Measurements from ENCODE around the gene HSBP1. TPM values are rescaled to one million over a fixed set of nuclear protein-coding genes. Genes with fewer than 3 reads are reported as not detected.

HSBP1 gene
- total and polyA plus RNA-seq, 2 of the 13 experiments (the other 11 are each of a cell fraction or from before 2014, with no cell fraction given), result 249 to 292 TPM

GRCh38 chr16:83774066-83774465 lies 33.7 kb upstream of the HSBP1 start (continued):
- TF ChIP-seq HOXD1 (CRISPR knock-in tag; IDR thresholded peaks at IDR 0.05) (no peak), ZNF530 (CRISPR knock-in tag; IDR thresholded peaks at IDR 0.05; ENCODE audit: low read depth) (no peak), KLF12 (CRISPR knock-in tag; IDR thresholded peaks at IDR 0.05; ENCODE audit: borderline replicate concordance) (no peak), ATF7 (IDR thresholded peaks at IDR 0.05) (no peak), ATF7 (CRISPR knock-in tag; IDR thresholded peaks at IDR 0.05) (no peak), CC2D1A (CRISPR knock-in tag; IDR thresholded peaks at IDR 0.05) (no peak), CTCF (CRISPR knock-in tag; IDR thresholded peaks at IDR 0.05) (no peak), SALL1 (CRISPR knock-in tag; IDR thresholded peaks at IDR 0.05) (no peak), KLF11 (CRISPR knock-in tag; IDR thresholded peaks at IDR 0.05) (no peak), ZNF883 (CRISPR knock-in tag; IDR thresholded peaks at IDR 0.05; ENCODE audit: not compliant biosample characterization) (no peak), MED13 (CRISPR knock-in tag; IDR thresholded peaks at IDR 0.05) (no peak), ZNF205 (CRISPR knock-in tag; IDR thresholded peaks at IDR 0.05) (no peak)

GRCh38 chr16:83776944-83777343 lies 30.8 kb upstream of the HSBP1 start:
- CTCF ChIA-PET (ENCODE audit: low intra/inter-chr PET ratio, low total read pairs), result no interaction called here
- no peak overlapping the region for H3K9ac ChIP-seq (ENCODE audit: insufficient read depth, low read depth, low read length)
- no peak for DNase-seq (ENCODE audit: low spot score)
- no peak overlapping the region for H3K27ac ChIP-seq (ENCODE audit: extremely low read length, insufficient read depth, low read length)
- peaks cover 0 to 26% of the 10 kb centered on the region in 2 experiments for H3K27me3 ChIP-seq (ENCODE audit: control insufficient read depth in 1 of 2, insufficient read depth in 2 of 2, low read length in 2 of 2)
- no TSS peak for BruUV-seq (replicated peaks)
- in situ Hi-C loops (cut with HindIII; ENCODE audit: extremely low pct_ligation_motif_present, low pct_unique_long_range_greater_than_20kb), result no loop called here
- FAIRE-seq, result no peak
- no peak overlapping the region for H2AFZ ChIP-seq (ENCODE audit: low read length)
- ATAC-seq, result no peak
- TF ChIP-seq ZNF484 (CRISPR knock-in tag; IDR thresholded peaks at IDR 0.05; ENCODE audit: borderline replicate concordance, low read depth), result no peak
- no peak for TF ChIP-seq ZBTB49 (CRISPR knock-in tag; IDR thresholded peaks at IDR 0.05; ENCODE audit: borderline replicate concordance)
- no peak for TF ChIP-seq SIX1 (CRISPR knock-in tag; IDR thresholded peaks at IDR 0.05; ENCODE audit: borderline replicate concordance)
- no peak for TF ChIP-seq ZNF10 (CRISPR knock-in tag; IDR thresholded peaks at IDR 0.05; ENCODE audit: borderline replicate concordance, low read depth)
- TF ChIP-seq SP5 (CRISPR knock-in tag; IDR thresholded peaks at IDR 0.05; ENCODE audit: borderline replicate concordance, low read depth), result no peak
- TF ChIP-seq EEA1 (CRISPR knock-in tag; IDR thresholded peaks at IDR 0.05; ENCODE audit: borderline replicate concordance), result no peak
- no peak for TF ChIP-seq TSC22D2 (CRISPR knock-in tag; IDR thresholded peaks at IDR 0.05; ENCODE audit: borderline replicate concordance)
- no peaks in the 10 kb centered on the region for H3K4me1 ChIP-seq (ENCODE audit: insufficient read depth, low read length)
- H3K9me3 ChIP-seq (ENCODE audit: low read length), result no peaks in the 10 kb centered on the region
- 20% methylated on average over 9 of the region's 9 CpGs for WGBS (ENCODE audit: low lambda C conversion rate)
- H3K79me2 ChIP-seq (ENCODE audit: insufficient read depth, low read length), result no peaks in the 10 kb centered on the region
- H4K20me1 ChIP-seq (ENCODE audit: insufficient read depth, low read length), result no peaks in the 10 kb centered on the region
- H3K4me2 ChIP-seq (ENCODE audit: low read depth, low read length), result no peak overlapping the region
- intact Hi-C loops (cut with micrococcal nuclease; ENCODE audit: unreplicated experiment), result no loop called here
- H3K36me3 ChIP-seq (replicated peaks in 1 of 2; ENCODE audit: control insufficient read depth in 1 of 2, insufficient read depth in 2 of 2, low read length in 2 of 2), result no peaks in the 10 kb centered on the region
- H3K4me3 ChIP-seq (replicated peaks in 1 of 3; ENCODE audit: insufficient read depth in 1 of 3, low read depth in 2 of 3, low read length in 3 of 3), result no peak overlapping the region
- POLR2A ChIA-PET, result no interaction called here
